Fibroblast of lung (primary cell): Measurements from ENCODE around the gene CD58. TPM values are rescaled to one million over a fixed set of nuclear protein-coding genes. Genes with fewer than 3 reads are reported as not detected.

Experiments used
- DNase-seq, 2 donors: peaks; one replicate each; pipeline versions ENCODE4 v3.0.0 to v3.0.0-alpha.2; 2010; ENCODE audit warnings: low read depth in 2 of 2
- H2AFZ ChIP-seq: 2 replicates; pipeline ENCODE4 v1.5.1; 2012; ENCODE audit warnings: low read length, control low read depth, inconsistent platforms
- H3K27ac ChIP-seq: 2 replicates; pipeline ENCODE4 v1.5.1; 2011; ENCODE audit warnings: low read length, control low read depth; ENCODE audit not compliant: insufficient read depth
- H3K27me3 ChIP-seq: 2 replicates; pipeline ENCODE4 v1.5.1; 2011; ENCODE audit warnings: mild to moderate bottlenecking, low read length; ENCODE audit not compliant: control insufficient read depth, insufficient read depth
- H3K36me3 ChIP-seq: 2 replicates; pipeline ENCODE4 v1.5.1; 2011; ENCODE audit warnings: low read length; ENCODE audit not compliant: control insufficient read depth, insufficient read depth
- H3K4me1 ChIP-seq: 2 replicates; pipeline ENCODE4 v1.5.1; 2011; ENCODE audit warnings: low read length; ENCODE audit not compliant: control insufficient read depth, insufficient read depth; ENCODE audit errors: extremely low read depth
- H3K4me2 ChIP-seq: 2 replicates; pipeline ENCODE4 v1.5.1; 2011; ENCODE audit warnings: low read length, control low read depth; ENCODE audit not compliant: insufficient read depth; ENCODE audit errors: extremely low read depth
- H3K4me3 ChIP-seq, 4 experiments: fragments of 200-600 bp in 1 of 4; sonication (generic) in 1 of 4; replicated peaks in 1 of 4; 2 replicates each; pipeline ENCODE4 v1.5.1; 2011 to 2016; ENCODE audit warnings: low read length in 4 of 4, low read depth in 3 of 4, mild to moderate bottlenecking in 3 of 4, control low read depth in 2 of 4, inconsistent platforms in 1 of 4, mixed read lengths in 1 of 4; ENCODE audit not compliant: insufficient read depth in 1 of 4; ENCODE audit errors: control extremely low read depth in 1 of 4
- H3K79me2 ChIP-seq: 2 replicates; pipeline ENCODE4 v1.5.1; 2012; ENCODE audit warnings: mild to moderate bottlenecking, low read length, inconsistent platforms; ENCODE audit not compliant: control insufficient read depth, insufficient read depth
- H3K9ac ChIP-seq: 2 replicates; pipeline ENCODE4 v1.5.1; 2011; ENCODE audit warnings: mild to moderate bottlenecking, low read length, control low read depth; ENCODE audit not compliant: insufficient read depth
- H3K9me3 ChIP-seq: 2 replicates; pipeline ENCODE4 v1.5.1; 2012; ENCODE audit warnings: low read depth, low read length; ENCODE audit not compliant: control insufficient read depth, insufficient read depth
- H4K20me1 ChIP-seq: 2 replicates; pipeline ENCODE4 v1.5.1; 2011; ENCODE audit warnings: low read length; ENCODE audit not compliant: control insufficient read depth, insufficient read depth; ENCODE audit errors: extremely low read depth
- CTCF ChIP-seq, 2 donors: IDR thresholded peaks in 1 of 2; conservative IDR thresholded peaks in 1 of 2; 1 replicate in 1 of 2; 2 replicates in 1 of 2; pipeline ENCODE4 v1.5.1; 2011 to 2012; ENCODE audit warnings: low read length in 2 of 2, control low read depth in 1 of 2, inconsistent platforms in 1 of 2, low read depth in 1 of 2, mild to moderate bottlenecking in 1 of 2
- EZH2 ChIP-seq: IDR thresholded peaks from 2 replicates; pipeline ENCODE4 v1.5.1; 2012; ENCODE audit warnings: low read length, control low read depth, mild to moderate bottlenecking; ENCODE audit errors: missing control alignments
- polyA plus RNA-seq, 2 donors: library from polyadenylated mRNA; depleted of rRNA in 1 of 2; stranded (reverse) in 1 of 2; unstranded in 1 of 2; fragments of >200 nt; gene quantifications; 2 replicates each; pipeline ENCODE4 v1.2.1, GENCODE V29; 2011 to 2012; ENCODE audit warnings: missing spikeins in 1 of 2
- total RNA-seq: library from RNA; depleted of rRNA; stranded (reverse); fragments of >200 nt; gene quantifications from 2 replicates; pipeline ENCODE4 v1.2.1, GENCODE V29; 2014

The CD58 gene
- total and polyA plus RNA-seq, 2 donors (not counting 1 experiment from before 2014, with no cell fraction given): 8.4 to 16.3 TPM

GRCh38 chr1:116556289-116557006, 14.4 kb downstream of the CD58 start:
- no peaks in the 10 kb centered on the region for H3K79me2 ChIP-seq
- no peak overlapping the region for H2AFZ ChIP-seq
- H3K36me3 ChIP-seq: no peaks in the 10 kb centered on the region
- H3K4me1 ChIP-seq: no peaks in the 10 kb centered on the region
- no peak overlapping the region for H3K27ac ChIP-seq
- H3K27me3 ChIP-seq: no peaks in the 10 kb centered on the region
- no peaks in the 10 kb centered on the region for H4K20me1 ChIP-seq
- no peak overlapping the region for H3K9ac ChIP-seq
- DNase-seq: peak; percentile 57 to 99
- TF ChIP-seq CTCF (conservative IDR thresholded peaks at IDR 0.05 in 1 of 2, IDR thresholded peaks at IDR 0.05 in 1 of 2; ENCODE audit: low read depth in 1 of 2, low read length in 2 of 2) (no peak), EZH2 (no peak)
- H3K4me2 ChIP-seq: no peak overlapping the region
- no peaks in the 10 kb centered on the region for H3K9me3 ChIP-seq
- H3K4me3 ChIP-seq: no peak overlapping the region

DNA sequence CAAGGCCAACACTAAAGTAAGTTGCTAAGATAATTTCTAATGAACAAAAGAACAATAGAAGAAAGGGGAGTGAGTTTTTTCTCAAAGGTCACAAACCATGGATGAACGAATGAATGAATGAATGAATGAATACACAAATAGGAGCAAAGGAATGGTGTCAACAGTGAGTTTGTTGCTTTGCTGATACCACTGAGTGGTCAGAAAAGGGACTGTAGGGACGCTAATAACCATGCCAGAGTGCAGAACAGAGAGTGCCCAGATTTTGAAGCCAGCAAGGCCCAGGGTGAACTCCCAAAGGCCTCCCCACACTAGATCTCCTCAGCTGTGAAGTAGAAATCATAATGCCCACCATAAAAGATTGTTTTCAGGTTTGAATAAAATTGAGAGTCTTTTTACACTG, 15.9 kb downstream of the CD58 start:
- no peaks in the 10 kb centered on the region for H4K20me1 ChIP-seq
- TF ChIP-seq CTCF (conservative IDR thresholded peaks at IDR 0.05 in 1 of 2, IDR thresholded peaks at IDR 0.05 in 1 of 2; ENCODE audit: low read depth in 1 of 2, low read length in 2 of 2) (no peak), EZH2 (no peak)

GRCh38 chr1:116553386-116554115, 17.3 kb downstream of the CD58 start:
- Histone ChIP-seq H3K79me2 (no peaks in the 10 kb centered on the region), H4K20me1 (no peaks in the 10 kb centered on the region), H3K9me3 (no peaks in the 10 kb centered on the region), H3K27ac (no peak overlapping the region), H3K9ac (no peak overlapping the region), H3K4me1 (no peaks in the 10 kb centered on the region), H3K4me2 (no peak overlapping the region), H3K4me3 (no peak overlapping the region), H2AFZ (no peak overlapping the region), H3K36me3 (no peaks in the 10 kb centered on the region), H3K27me3 (no peaks in the 10 kb centered on the region)
- TF ChIP-seq CTCF (conservative IDR thresholded peaks at IDR 0.05 in 1 of 2, IDR thresholded peaks at IDR 0.05 in 1 of 2; ENCODE audit: low read depth in 1 of 2, low read length in 2 of 2) (no peak), EZH2 (no peak)
- no peak for DNase-seq

More for the DNA sequence above, 15.9 kb downstream of the CD58 start:
- Histone ChIP-seq H3K9me3 (no peaks in the 10 kb centered on the region), H3K79me2 (no peaks in the 10 kb centered on the region), H3K9ac (no peak overlapping the region), H3K27ac (no peak overlapping the region), H3K4me2 (no peak overlapping the region), H3K4me3 (no peak overlapping the region), H3K36me3 (no peaks in the 10 kb centered on the region), H3K4me1 (no peaks in the 10 kb centered on the region), H3K27me3 (no peaks in the 10 kb centered on the region), H2AFZ (no peak overlapping the region)
- no peak for DNase-seq
